NCI-H2196 (cell line): ENCODE data around the gene ABCC10.
"Not testable (repeated sequence)": the region's sequence is repeated elsewhere in the genome, so short reads cannot be mapped to it uniquely, and the experiment has no call there.

Experiments used
- DNase-seq: peaks from one replicate; lab custom pipeline; 2025; ENCODE audit not compliant: unreplicated experiment; lab: John Stamatoyannopoulos, UW

Gene ABCC10

DNA sequence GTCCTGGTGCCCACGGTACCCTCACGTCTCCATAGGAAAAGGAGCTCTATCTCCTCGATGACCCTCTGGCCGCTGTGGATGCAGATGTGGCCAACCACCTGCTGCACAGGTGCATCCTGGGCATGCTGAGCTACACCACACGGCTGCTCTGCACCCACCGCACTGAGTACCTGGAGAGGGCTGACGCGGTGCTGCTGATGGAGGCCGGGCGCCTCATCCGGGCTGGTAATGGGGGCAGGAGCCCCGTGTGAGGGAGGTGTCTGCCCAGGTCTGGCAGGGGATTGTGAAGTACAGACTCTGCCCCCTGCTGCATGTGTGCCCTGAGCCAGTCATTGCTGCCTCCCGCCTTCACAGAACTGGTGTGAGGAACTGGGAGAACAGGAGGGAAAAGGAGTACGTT is 15.6 kb downstream of the ABCC10 start:
- no peak for DNase-seq

GRCh38 chr6:43444036-43444435 is 16.7 kb downstream of the ABCC10 start:
- DNase-seq, result no peak

DNA sequence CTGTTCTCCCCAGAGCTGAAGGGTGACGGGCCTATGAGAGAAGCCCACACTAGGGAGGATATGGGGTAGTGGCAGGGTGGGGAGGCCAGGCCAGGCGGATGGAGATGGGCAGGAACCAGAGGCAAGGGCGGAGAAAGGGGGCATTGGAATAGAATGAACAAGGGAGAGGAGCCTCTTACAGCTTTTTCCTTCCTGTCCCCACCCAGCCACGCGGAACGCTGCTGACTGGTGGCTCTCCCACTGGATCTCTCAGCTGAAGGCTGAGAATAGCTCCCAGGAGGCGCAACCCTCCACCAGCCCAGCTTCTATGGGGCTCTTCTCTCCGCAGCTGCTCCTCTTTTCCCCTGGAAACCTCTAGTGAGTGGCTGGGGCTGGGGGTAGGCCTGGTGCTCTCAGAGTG is 17.2 kb downstream of the ABCC10 start:
- DNase-seq, result no peak

DNA sequence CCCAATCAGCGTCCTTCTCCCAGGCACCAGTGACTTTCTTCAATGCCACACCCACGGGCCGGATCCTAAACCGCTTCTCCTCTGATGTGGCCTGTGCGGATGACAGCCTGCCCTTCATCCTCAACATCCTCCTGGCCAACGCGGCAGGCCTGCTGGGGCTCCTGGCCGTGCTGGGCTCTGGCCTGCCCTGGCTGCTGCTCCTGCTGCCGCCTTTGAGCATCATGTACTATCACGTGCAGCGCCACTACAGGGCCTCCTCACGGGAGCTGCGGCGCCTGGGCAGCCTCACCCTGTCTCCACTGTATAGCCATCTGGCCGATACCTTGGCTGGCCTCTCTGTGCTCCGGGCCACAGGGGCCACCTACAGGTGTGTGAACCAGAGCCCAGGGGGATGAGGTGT is 18.2 kb downstream of the ABCC10 start:
- DNase-seq, result no peak

DNA sequence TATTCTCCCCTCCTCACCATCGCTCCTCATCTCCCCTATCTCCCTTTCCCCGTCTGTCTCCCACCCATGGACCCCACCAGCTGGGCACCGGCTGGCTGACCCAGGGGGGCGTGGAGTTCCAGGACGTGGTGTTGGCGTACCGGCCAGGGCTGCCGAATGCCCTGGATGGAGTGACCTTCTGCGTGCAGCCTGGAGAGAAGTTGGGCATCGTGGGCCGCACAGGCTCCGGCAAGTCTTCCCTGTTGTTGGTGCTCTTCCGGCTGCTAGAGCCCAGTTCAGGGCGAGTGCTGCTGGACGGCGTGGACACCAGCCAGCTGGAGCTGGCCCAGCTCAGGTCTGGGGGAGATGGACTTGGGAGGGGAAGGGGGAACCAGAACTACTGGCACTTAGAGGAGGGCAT is 20.3 kb downstream of the ABCC10 start:
- no peak for DNase-seq

DNA sequence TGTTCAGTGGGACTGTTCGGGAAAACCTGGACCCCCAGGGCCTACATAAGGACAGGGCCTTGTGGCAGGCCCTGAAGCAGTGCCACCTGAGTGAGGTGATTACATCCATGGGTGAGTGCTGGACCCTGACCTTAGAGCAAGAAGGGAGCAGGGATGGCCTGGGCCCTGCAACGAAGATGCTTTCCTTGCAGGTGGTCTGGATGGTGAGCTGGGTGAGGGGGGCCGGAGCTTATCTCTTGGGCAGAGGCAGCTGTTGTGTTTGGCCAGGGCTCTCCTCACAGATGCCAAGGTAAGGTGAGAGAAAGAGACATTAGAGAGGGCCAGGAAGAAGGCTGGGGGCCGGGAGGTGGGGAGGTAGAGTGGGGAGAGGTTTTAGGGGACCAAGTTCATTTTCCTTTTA is 21.6 kb downstream of the ABCC10 start:
- DNase-seq, result no peak

DNA sequence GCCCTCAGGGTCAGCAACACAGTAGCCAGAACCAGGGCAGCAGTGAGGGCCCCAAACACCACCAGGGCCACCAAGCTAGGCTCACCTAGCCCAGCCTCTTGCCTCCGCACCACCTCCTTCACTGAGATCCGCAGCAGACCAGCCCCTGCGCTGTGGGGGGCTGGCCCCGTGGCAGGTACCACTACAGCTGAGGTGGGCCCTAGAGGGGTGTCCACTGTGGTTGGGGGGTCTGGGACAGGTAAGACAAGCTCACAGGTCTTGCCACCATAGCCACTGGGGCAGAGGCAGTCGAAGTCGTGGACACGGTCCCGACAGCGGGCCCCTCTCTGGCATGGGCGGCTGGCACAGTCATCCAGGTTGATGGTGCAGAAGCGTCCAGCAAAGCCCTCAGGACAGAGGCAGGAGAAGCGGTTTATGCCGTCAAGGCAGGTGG is 23.4 kb downstream of the ABCC10 start:
- no peak for DNase-seq

DNA sequence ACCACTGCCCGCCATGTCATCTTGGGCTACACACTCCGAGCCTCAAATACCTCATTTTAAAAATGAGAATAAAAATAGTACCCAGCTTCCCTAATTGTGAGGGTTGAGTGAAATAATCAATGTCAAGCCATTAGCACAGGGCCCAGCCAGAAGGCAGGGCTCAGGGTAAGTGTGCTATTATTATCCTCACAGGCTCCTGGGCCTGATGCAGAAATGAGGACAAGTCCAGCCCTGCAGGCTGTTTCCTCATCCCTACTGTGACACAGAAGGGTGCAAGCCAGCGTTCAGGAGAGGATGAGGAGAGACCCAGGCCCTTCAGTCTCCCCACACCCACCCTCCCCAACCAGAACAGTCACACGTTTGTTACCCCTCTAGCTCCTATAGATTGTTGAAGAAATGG is 24.0 kb downstream of the ABCC10 start:
- DNase-seq, result no peak

DNA sequence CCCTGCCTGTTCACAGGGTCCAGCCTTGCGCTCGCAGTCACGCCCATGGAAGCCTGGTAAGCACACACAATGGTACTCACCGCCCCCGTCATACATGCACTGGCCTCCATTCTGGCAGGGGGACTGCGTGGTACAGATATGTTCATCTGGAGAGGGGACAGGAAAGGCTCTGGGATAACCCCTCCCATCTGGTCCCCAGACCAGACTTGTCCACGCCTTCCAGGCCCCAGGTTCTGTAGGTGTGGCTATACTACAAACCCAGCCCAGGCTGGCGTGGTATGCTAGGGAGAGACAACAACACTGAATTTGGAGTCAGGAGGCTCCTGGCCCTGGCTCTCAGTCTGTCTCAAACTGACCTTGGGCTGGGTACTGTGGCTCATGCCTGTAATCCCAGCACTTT is 24.6 kb downstream of the ABCC10 start:
- DNase-seq, result no peak

DNA sequence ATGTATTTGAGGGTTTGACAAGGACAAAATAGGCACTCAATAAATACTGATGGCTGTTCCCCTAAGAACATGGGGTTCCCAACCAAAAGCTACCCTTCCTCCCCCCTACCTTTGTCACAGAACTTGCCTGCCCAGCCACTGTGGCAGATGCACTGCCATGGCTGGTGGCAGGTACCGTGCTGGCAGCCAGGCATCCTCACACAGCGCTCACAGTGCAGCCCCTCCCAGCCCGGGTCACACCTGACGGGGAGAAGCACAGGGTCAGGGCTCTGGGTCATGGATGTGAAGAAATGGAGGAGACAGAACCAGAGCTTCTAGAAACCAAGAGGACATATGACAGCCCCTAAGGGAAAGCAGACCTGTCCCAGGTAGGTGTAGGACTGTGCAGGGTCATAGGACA is 25.6 kb downstream of the ABCC10 start:
- DNase-seq, result no peak

- no peak for DNase-seq
Observed at GRCh38 chr6:43453831-43454230, 26.5 kb downstream of the ABCC10 start.

- DNase-seq, result peak; percentile 82
Observed at GRCh38 chr6:43454290-43454695, 27.0 kb downstream of the ABCC10 start.

DNA sequence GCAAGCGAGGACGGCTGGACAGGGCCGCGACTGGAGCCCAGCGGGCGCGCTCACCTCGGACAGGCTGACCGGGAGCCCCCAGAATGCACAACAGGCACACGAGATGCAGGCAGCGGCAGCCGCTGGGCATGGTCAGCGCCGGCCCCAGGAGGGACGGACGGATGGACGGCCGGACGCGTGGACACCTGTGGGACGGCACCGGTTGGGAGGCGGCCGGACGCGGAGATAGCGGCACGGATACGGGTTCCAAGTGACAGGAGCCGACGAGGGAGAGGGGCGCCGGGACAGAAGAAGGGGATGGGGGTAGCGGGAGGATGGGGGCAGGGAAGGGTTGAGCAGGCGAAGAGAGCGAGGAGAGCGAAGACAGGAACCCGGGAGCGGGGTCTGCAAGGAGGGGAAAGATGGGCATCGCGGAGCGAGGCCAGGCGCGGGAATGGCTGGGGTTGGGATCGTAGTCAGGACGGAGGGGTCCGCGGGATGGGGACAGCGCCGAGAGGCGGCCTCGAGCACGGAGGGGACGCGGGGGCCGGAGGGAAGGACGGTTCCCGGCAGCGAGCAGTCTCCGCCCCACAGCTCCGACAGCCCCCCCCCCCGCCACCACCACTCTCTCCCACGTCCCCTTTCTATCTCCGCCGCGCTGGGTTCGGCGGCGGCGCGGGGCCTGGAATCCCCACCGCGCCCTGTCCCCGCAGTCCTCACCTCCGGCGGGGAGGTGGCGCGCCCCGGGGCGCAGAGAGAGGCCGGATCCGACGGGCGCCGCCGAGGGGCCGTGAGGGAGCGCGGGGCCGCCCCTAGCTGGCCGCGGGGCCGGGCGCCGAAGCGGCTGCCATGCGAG is 27.6 kb downstream of the ABCC10 start:
- no peak for DNase-seq

- DNase-seq, result no peak
Observed at GRCh38 chr6:43455531-43456428, 28.4 kb downstream of the ABCC10 start, which contains the start of gene DLK2. Gene DLK2 (minus strand): TSS chr6:43455548. CDS start chr6:43454825, 723 bp downstream.

- no peak for DNase-seq
Observed at GRCh38 chr6:43457643-43458042, 30.3 kb downstream of the ABCC10 start.

- not testable (repeated sequence) for DNase-seq
Observed at GRCh38 chr6:43458154-43458553, 30.8 kb downstream of the ABCC10 start.

- DNase-seq, result no peak
Observed at GRCh38 chr6:43459535-43459934, 32.2 kb downstream of the ABCC10 start.

GRCh38 chr6:43460032-43460431 is 32.7 kb downstream of the ABCC10 start:
- DNase-seq, result no peak

- no peak for DNase-seq
Observed at GRCh38 chr6:43461936-43462335, 34.6 kb downstream of the ABCC10 start.

DNA sequence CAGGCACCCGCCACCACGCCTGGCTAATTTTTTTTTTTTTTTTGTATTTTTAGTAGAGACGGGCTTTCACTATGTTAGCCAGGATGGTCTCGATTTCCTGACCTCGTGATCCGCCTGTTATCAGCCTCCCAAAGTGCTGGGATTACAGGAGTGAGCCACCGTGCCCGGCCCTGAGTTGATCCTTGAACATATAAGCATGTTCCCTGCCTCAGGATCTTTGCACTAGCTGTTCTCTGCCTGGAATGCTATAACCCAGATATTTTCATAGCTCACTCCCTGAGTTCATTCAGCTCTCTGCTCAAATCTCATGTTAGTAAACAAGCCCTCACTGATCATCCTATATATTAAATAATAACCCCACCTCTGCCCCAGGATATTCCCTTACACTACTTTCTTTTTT is 37.0 kb downstream of the ABCC10 start:
- no peak for DNase-seq

- DNase-seq, result no peak
Observed at GRCh38 chr6:43465948-43466347, 38.6 kb downstream of the ABCC10 start.

GRCh38 chr6:43467265-43467664 is 39.9 kb downstream of the ABCC10 start:
- not testable (repeated sequence) for DNase-seq
